ENCODE results near the gene TUT7. TPM values are rescaled to one million over a fixed set of nuclear protein-coding genes. Genes with fewer than 3 reads are reported as not detected.

The TUT7 gene
- polyA plus RNA-seq, 1 donor, result 24.7 TPM

DNA sequence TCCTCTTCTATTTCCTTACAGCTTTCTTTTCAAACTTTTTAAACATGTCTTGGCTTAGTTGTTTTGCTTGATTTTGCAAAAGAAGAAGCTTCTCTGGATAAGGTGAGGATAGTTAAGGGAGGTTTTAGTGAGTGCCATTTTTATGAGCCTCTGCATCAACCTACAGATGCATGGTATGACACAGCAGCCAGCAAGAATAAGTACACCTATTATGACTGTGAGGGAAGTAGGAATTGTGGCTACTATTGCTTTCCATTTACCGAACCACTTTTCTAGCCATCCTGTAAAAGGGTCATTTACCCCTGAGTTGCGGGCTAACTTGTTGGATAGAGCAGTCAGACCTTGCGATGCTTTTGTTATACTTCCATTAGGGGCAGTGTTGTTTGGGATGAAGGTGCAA, 7.0 kb upstream of the TUT7 start:
- Histone ChIP-seq H3K4me3 (ENCODE audit: low read length) (no peak overlapping the region), H3K27ac (ENCODE audit: low read length) (no peak overlapping the region), H3K36me3 (ENCODE audit: control insufficient read depth, insufficient read depth, low read length) (no peaks in the 10 kb centered on the region), H3K4me1 (ENCODE audit: control insufficient read depth, insufficient read depth, low read length) (no peaks in the 10 kb centered on the region), H3K27me3 (ENCODE audit: control insufficient read depth, insufficient read depth, low read length) (peaks cover 5% of the 10 kb centered on the region), H3K9me3 (ENCODE audit: control insufficient read depth, low read depth, low read length) (no peaks in the 10 kb centered on the region)
- WGBS (ENCODE audit: insufficient coverage, low lambda C conversion rate), result no CpG with 5 or more reads among the region's 3 CpGs
- no peak for DNase-seq

DNA sequence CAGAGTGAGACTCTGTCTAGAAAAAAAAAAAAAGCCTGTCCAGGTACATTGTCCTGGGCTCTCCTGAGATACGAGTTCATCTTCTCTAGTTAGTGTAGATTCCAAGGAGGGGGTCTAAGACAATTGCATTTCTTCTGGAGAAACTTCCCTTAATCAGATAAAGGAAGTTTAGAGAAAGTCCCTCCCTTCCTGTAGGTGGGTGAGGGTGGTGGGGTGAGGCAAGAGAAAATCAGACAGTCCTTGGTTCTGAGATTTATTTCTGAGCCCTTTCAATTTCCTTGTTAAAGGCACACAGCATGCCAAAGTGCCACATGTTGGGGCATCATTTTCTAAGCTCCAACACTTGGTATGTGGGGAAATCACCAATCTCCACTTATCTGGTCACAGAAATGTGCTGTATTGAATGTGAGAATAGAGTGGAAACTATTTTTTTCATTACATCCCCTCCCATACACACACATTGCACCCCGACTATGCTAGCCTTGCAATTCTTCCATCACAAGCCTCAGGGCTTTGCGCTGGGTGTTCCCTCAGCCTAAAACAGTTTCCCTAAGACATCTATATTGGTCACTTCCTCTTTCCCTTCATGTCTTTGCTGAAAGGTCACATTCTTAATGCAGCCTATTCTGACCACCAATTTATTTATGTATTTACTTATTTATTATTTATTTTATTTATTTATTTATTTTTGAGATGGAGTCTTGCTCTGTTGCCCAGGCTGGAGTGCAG, 5.1 kb upstream of the TUT7 start:
- H3K27me3 ChIP-seq (ENCODE audit: control insufficient read depth, insufficient read depth, low read length), result peaks cover 5% of the 10 kb centered on the region
- 80% methylated on average over 2 of the region's 3 CpGs for WGBS (ENCODE audit: insufficient coverage, low lambda C conversion rate)
- no peak for DNase-seq
- no peaks in the 10 kb centered on the region for H3K4me1 ChIP-seq (ENCODE audit: control insufficient read depth, insufficient read depth, low read length)
- H3K9me3 ChIP-seq (ENCODE audit: control insufficient read depth, low read depth, low read length), result no peaks in the 10 kb centered on the region
- no peaks in the 10 kb centered on the region for H3K36me3 ChIP-seq (ENCODE audit: control insufficient read depth, insufficient read depth, low read length)
- no peak overlapping the region for H3K4me3 ChIP-seq (ENCODE audit: low read length)
- no peak overlapping the region for H3K27ac ChIP-seq (ENCODE audit: low read length)

DNA sequence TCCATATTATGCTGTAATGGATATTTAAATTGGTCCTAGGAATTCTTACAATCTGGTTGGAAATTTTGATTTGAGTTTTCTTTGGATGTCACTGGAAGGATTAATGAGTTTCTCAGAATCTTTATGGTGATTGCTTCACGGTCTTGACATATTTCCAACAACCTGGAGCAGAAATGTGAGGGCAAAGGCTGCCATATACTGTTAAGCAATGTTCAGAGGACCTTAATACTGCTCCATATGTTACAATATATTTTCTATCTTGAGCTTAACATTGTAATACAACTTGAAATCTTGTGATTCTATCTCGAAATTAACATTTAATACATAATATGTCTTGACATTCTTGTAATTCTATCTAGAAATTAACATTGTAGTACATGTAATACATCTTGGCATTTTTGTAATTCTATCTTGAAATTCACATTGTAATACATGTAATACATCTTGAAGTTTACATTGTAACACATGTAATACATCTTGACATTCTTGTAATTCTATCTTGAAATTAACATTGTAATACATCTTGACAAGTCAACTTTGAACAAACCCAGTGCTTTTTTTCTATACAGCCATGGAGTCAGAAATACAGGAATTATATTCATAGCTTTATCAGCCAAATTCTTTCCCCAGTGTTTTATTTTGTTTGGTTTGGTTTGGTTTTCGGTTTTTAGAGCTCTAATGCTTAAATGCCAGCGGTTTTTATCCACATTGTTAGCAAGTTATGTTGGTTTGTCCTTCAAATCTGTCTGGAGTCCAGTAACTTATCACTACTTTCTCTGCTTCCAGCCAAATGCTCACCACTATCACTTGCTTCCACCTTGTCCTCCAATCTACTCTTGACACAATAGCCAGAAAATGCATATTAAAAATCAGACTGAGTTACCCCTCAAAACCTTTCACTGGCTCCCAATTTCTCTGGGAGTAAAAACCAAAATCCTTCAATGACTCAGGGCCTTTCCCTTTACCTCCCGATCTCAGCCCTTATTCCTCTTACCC, 3.0 kb upstream of the TUT7 start:
- WGBS (ENCODE audit: insufficient coverage, low lambda C conversion rate), result 76% methylated on average over 4 of the region's 5 CpGs
- H3K9me3 ChIP-seq (ENCODE audit: control insufficient read depth, low read depth, low read length), result no peaks in the 10 kb centered on the region
- peaks cover 2% of the 10 kb centered on the region for H3K36me3 ChIP-seq (ENCODE audit: control insufficient read depth, insufficient read depth, low read length)
- DNase-seq, result peak; percentile 29 to 56
- peaks cover 5% of the 10 kb centered on the region for H3K27me3 ChIP-seq (ENCODE audit: control insufficient read depth, insufficient read depth, low read length)
- H3K4me1 ChIP-seq (ENCODE audit: control insufficient read depth, insufficient read depth, low read length), result no peaks in the 10 kb centered on the region
- no peak overlapping the region for H3K27ac ChIP-seq (ENCODE audit: low read length)
- H3K4me3 ChIP-seq (ENCODE audit: low read length), result no peak overlapping the region

DNA sequence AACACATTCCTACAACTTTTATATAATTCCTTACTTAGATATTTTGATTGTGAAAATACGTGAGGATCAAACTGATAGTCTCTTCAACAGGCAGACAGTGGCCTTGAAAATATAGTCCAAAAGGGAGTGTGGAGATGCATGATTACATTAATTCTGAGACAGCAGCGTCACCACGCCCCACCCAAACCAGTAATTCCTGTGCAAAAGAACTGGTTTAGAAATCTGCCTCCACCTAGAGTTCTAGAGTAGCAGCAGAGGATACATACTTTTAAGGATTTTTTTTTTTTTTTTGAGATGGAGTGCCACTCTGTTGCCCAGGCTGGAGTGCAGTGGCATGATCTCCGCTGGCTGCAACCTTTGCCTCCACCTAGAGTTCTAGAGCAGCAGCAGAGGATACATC, 1.6 kb upstream of the TUT7 start:
- H3K9me3 ChIP-seq (ENCODE audit: control insufficient read depth, low read depth, low read length), result no peaks in the 10 kb centered on the region
- 100% methylated on average over 1 of the region's 4 CpGs for WGBS (ENCODE audit: insufficient coverage, low lambda C conversion rate)
- H3K27ac ChIP-seq (ENCODE audit: low read length), result no peak overlapping the region
- peaks cover 4% of the 10 kb centered on the region for H3K36me3 ChIP-seq (ENCODE audit: control insufficient read depth, insufficient read depth, low read length)
- no peak overlapping the region for H3K4me3 ChIP-seq (ENCODE audit: low read length)
- no peak for DNase-seq
- H3K4me1 ChIP-seq (ENCODE audit: control insufficient read depth, insufficient read depth, low read length), result no peaks in the 10 kb centered on the region
- peaks cover 5% of the 10 kb centered on the region for H3K27me3 ChIP-seq (ENCODE audit: control insufficient read depth, insufficient read depth, low read length)

DNA sequence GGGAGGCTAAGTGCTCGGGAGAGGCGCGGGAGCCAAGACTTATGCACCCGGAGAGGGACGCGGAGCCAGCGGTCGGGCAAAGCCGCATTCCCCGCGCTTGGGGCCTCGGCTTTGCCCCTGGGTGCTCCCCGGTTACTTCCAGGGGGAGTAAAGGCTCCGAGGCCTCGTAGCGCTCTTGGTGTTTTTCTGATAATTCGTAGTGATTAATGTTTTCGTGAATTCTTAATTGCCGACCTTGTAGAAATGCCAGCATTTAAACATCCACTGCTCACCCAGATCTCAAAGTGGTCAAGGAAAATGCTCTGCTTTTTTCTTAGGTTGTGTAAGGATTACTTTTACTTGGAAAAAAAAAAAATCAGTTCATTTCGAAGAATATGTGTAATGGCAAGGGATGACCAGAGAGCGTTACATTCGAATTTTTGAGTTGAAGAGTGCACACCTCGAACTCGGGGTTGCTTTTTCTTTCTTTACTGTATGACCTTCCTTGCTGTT, 654 bp upstream of the TUT7 start:
- Histone ChIP-seq H3K27ac (ENCODE audit: low read length) (peak overlapping the region; percentile 78), H3K9me3 (ENCODE audit: control insufficient read depth, low read depth, low read length) (no peaks in the 10 kb centered on the region), H3K4me1 (ENCODE audit: control insufficient read depth, insufficient read depth, low read length) (no peaks in the 10 kb centered on the region), H3K27me3 (ENCODE audit: control insufficient read depth, insufficient read depth, low read length) (peaks cover 5% of the 10 kb centered on the region), H3K36me3 (ENCODE audit: control insufficient read depth, insufficient read depth, low read length) (peaks cover 6% of the 10 kb centered on the region), H3K4me3 (ENCODE audit: low read length) (peak overlapping the region; percentile 86)
- DNase-seq, result no peak
- 55% methylated on average over 4 of the region's 24 CpGs for WGBS (ENCODE audit: insufficient coverage, low lambda C conversion rate)

DNA sequence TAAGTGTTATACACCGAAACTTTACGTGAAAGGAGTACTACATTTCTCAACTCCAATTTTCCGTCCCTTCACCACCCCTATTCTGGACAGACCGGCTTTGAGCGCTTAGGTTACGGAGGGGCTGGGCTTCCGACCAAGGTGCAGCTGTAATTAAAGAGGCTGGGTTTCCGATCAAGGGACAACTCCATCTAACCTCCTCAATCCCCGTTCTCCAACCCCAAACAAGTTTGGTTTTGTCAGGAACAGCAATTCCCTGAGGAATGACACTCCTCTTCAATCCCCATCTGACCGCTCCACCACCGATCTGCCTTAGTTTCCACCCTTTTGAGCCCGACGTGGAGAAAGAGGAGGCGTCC, 577 bp downstream of the TUT7 start:
- no CpG with 5 or more reads among the region's 14 CpGs for WGBS (ENCODE audit: insufficient coverage, low lambda C conversion rate)
- no peaks in the 10 kb centered on the region for H3K9me3 ChIP-seq (ENCODE audit: control insufficient read depth, low read depth, low read length)
- no peaks in the 10 kb centered on the region for H3K4me1 ChIP-seq (ENCODE audit: control insufficient read depth, insufficient read depth, low read length)
- H3K36me3 ChIP-seq (ENCODE audit: control insufficient read depth, insufficient read depth, low read length), result peaks cover 6% of the 10 kb centered on the region
- DNase-seq, result peak; percentile 57 to 86
- H3K27ac ChIP-seq (ENCODE audit: low read length), result peak overlapping the region; percentile 95
- peaks cover 5% of the 10 kb centered on the region for H3K27me3 ChIP-seq (ENCODE audit: control insufficient read depth, insufficient read depth, low read length)
- peak overlapping the region; percentile 86 for H3K4me3 ChIP-seq (ENCODE audit: low read length)

DNA sequence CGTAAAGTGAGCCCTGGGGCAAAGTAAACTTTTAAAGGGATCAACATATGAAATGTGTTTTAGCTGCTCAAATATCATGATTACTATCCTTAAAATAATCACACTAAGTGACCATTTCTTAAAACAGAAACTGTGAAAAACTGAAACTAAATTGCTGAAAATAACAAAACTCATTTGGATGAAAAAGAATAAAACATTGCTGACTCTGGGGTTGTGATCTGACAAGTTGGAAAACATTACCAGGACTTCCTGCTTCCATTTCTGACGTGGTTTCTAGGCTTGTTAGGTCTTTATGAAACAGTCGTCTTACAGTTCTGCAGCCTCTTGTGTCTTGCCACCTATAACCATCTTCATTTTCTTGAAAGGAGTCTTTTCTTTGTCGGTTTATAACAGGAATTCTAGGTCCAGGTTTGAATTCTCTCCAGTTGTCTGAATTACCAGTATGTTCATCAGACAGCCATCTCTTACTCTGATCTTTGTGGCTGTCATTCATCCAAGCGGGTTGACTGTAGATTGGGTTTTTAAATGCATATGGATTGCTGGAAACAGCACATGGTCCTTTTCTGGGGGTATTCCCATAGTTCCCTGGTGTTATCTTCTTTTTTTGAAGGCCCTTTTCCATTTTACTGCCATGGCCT, 1.7 kb downstream of the TUT7 start:
- peaks cover 9% of the 10 kb centered on the region for H3K36me3 ChIP-seq (ENCODE audit: control insufficient read depth, insufficient read depth, low read length)
- no peak for DNase-seq
- H3K4me1 ChIP-seq (ENCODE audit: control insufficient read depth, insufficient read depth, low read length), result no peaks in the 10 kb centered on the region
- whole genome bisulfite sequencing (ENCODE audit: insufficient coverage, low lambda C conversion rate), result 50% methylated on average over 1 of the region's 5 CpGs
- H3K9me3 ChIP-seq (ENCODE audit: control insufficient read depth, low read depth, low read length), result no peaks in the 10 kb centered on the region
- H3K27me3 ChIP-seq (ENCODE audit: control insufficient read depth, insufficient read depth, low read length), result no peaks in the 10 kb centered on the region
- H3K4me3 ChIP-seq (ENCODE audit: low read length), result no peak overlapping the region
- no peak overlapping the region for H3K27ac ChIP-seq (ENCODE audit: low read length)

DNA sequence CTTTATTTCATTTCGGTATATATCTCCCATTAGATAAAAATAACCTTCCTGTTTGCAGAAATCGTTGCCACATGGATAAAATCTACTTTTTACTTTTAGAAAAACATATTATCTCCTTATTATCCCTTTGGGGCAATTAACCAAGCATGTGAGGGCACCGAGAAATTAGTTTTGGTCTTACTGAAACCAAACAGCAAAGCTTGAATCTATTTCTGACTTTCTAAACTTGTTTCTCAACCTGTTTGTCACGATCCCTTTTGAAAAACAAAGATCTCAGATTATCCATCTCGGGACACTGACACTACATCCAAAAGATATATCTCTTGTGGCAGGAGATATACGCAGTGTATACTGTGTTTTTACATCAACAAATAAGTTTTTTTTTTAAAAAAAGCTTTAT, 2.3 kb downstream of the TUT7 start:
- Histone ChIP-seq H3K36me3 (ENCODE audit: control insufficient read depth, insufficient read depth, low read length) (peaks cover 9% of the 10 kb centered on the region), H3K9me3 (ENCODE audit: control insufficient read depth, low read depth, low read length) (no peaks in the 10 kb centered on the region), H3K4me3 (ENCODE audit: low read length) (no peak overlapping the region), H3K4me1 (ENCODE audit: control insufficient read depth, insufficient read depth, low read length) (no peaks in the 10 kb centered on the region), H3K27me3 (ENCODE audit: control insufficient read depth, insufficient read depth, low read length) (no peaks in the 10 kb centered on the region), H3K27ac (ENCODE audit: low read length) (no peak overlapping the region)
- DNase-seq, result no peak
- WGBS (ENCODE audit: insufficient coverage, low lambda C conversion rate), result 91% methylated on average over 6 of the region's 6 CpGs

DNA sequence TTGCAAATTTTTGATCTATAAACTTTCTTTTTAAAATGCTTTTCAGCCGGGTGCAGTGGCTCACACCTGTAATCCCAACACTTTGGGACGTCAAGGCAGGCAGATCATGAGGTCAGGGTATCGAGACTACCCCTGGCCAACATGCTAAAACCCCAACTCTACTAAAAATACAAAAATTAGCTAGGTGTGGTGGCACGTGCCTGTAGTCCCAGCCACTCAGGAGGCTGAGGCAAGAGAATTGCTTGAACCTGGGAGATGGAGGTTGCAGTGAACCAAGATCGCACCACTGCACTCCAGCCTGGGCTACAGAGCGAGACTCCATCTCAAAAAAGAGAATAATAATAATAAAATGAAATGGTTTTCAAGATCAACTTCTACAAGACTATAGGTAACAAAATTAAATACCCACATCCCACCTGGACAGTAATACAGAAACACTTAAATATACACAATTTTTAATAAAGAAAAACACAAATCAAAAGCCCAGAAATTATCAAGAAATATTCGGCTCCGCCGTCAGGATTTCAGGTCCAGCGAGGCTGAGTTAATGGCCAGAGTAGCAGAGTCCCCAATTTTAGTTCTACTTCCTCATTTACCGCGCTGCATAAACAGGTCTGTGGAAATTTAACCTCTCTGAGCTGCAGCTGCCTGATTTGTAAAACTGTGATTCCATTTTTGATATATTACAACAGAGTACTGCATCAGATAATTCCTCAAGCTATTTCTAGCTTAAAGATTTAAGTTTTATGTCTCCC, 4.0 kb downstream of the TUT7 start:
- Histone ChIP-seq H3K9me3 (ENCODE audit: control insufficient read depth, low read depth, low read length) (no peaks in the 10 kb centered on the region), H3K4me1 (ENCODE audit: control insufficient read depth, insufficient read depth, low read length) (no peaks in the 10 kb centered on the region), H3K4me3 (ENCODE audit: low read length) (no peak overlapping the region), H3K27me3 (ENCODE audit: control insufficient read depth, insufficient read depth, low read length) (no peaks in the 10 kb centered on the region), H3K27ac (ENCODE audit: low read length) (no peak overlapping the region), H3K36me3 (ENCODE audit: control insufficient read depth, insufficient read depth, low read length) (peaks cover 19% of the 10 kb centered on the region)
- no peak for DNase-seq
- WGBS (ENCODE audit: insufficient coverage, low lambda C conversion rate), result 100% methylated on average over 1 of the region's 12 CpGs

DNA sequence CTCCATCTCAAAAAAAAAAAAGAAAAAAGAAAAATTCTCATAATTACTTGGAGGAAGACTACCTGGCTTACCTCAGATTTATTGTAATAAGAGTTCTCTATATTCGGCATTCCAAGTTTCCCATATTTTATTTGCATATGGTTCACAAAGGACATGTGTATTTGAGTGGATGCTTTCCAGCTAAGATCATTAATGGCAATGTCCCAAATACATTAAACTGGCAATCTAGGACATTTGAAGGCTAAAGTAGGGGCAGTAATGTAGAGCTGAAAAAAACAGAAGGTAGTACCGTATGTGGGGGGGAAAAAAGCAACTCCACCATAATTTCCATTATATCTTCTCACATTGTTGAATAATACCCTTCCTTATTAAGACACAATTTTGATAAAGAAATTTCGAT, 4.9 kb downstream of the TUT7 start:
- H3K27ac ChIP-seq (ENCODE audit: low read length), result no peak overlapping the region
- H3K4me3 ChIP-seq (ENCODE audit: low read length), result no peak overlapping the region
- no peak for DNase-seq
- H3K4me1 ChIP-seq (ENCODE audit: control insufficient read depth, insufficient read depth, low read length), result no peaks in the 10 kb centered on the region
- H3K27me3 ChIP-seq (ENCODE audit: control insufficient read depth, insufficient read depth, low read length), result no peaks in the 10 kb centered on the region
- H3K9me3 ChIP-seq (ENCODE audit: control insufficient read depth, low read depth, low read length), result no peaks in the 10 kb centered on the region
- H3K36me3 ChIP-seq (ENCODE audit: control insufficient read depth, insufficient read depth, low read length), result peaks cover 22% of the 10 kb centered on the region
- WGBS (ENCODE audit: insufficient coverage, low lambda C conversion rate), result no CpG with 5 or more reads among the region's 3 CpGs
